ENCODE data around the gene SLC38A11. TPM values are rescaled to one million over a fixed set of nuclear protein-coding genes. Genes with fewer than 3 reads are reported as not detected.

Gene SLC38A11
- total and polyA plus RNA-seq, 7 donors: 0.46 to 4.3 (median 0.71) TPM; not detected in 1

DNA sequence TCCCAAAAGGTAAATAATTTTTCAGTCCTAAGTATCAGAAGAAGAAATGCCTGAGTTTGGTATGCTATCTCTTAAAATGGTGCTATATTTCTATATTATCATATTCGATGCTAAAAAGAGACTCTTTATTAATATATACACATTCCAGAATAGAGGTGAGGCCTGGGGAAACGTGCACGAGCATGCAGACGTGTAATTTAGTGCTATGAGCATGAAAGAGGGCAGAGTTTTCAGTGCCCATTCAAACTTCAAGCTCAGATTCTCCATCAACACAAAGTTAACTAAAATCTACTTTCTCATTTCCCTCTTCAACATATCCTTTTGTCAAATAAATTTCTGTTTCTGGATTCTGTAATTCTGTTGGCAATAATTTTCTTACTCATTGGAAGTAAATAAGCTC lies 108.0 kb downstream of the SLC38A11 start:
- DNase-seq: no peak
- no peak overlapping the region for H3K4me3 ChIP-seq
- H3K27me3 ChIP-seq: no peaks in the 10 kb centered on the region
- TF ChIP-seq EP300 (IDR thresholded peaks at IDR 0.05): no peak
- TF ChIP-seq, protein P1, sequence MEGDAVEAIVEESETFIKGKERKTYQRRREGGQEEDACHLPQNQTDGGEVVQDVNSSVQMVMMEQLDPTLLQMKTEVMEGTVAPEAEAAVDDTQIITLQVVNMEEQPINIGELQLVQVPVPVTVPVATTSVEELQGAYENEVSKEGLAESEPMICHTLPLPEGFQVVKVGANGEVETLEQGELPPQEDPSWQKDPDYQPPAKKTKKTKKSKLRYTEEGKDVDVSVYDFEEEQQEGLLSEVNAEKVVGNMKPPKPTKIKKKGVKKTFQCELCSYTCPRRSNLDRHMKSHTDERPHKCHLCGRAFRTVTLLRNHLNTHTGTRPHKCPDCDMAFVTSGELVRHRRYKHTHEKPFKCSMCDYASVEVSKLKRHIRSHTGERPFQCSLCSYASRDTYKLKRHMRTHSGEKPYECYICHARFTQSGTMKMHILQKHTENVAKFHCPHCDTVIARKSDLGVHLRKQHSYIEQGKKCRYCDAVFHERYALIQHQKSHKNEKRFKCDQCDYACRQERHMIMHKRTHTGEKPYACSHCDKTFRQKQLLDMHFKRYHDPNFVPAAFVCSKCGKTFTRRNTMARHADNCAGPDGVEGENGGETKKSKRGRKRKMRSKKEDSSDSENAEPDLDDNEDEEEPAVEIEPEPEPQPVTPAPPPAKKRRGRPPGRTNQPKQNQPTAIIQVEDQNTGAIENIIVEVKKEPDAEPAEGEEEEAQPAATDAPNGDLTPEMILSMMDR (IDR thresholded peaks at IDR 0.05): no peak
- TF ChIP-seq POLR2AphosphoS5 (IDR thresholded peaks at IDR 0.05): no peak
- no peak for TF ChIP-seq POLR2A (IDR thresholded peaks at IDR 0.05)
- no peak overlapping the region for H3K27ac ChIP-seq
- H3K36me3 ChIP-seq: no peaks in the 10 kb centered on the region
- H3K4me1 ChIP-seq: peaks cover 0 to 2% (median 2%) of the 10 kb centered on the region in 4 donors
- intact Hi-C loops (cut with DNase I): loop anchor here (10.0 kb wide), 1 partner anchor 282 kb away; no protein-coding TSS in a partner anchor
- no peaks in the 10 kb centered on the region for H3K9me3 ChIP-seq
- 83 to 88% methylated on average over 4 of the region's 4 CpGs for WGBS, 2 donors

DNA sequence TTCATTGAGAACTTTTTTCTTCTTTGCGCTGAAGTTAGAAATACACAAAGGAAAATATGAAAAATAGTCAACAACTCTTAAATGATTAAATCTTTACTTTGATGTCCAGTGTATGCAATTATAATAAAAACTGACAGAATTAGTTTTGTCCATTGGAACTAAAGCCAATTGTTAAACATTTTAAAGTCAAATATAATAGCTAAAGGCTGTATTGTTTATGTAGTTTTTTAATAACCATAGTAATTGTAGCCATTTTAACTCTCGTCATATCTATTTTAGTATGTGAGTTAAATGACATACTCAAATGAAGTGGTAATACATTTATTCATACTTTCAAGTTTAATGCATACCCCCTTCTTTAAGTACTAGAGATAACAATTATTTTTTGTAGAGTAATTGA lies 109.0 kb downstream of the SLC38A11 start:
- Histone ChIP-seq H3K9me3 (no peaks in the 10 kb centered on the region), H3K27ac (no peak overlapping the region), H3K4me3 (no peak overlapping the region), H3K4me1 (peaks cover 0 to 5% (median 4%) of the 10 kb centered on the region in 4 donors), H3K27me3 (no peaks in the 10 kb centered on the region), H3K36me3 (no peaks in the 10 kb centered on the region)
- intact Hi-C loops (cut with DNase I): loop anchor here (10.0 kb wide), 1 partner anchor 281 kb away; no protein-coding TSS in a partner anchor
- no peak for TF ChIP-seq EP300 (IDR thresholded peaks at IDR 0.05)
- no peak for TF ChIP-seq POLR2AphosphoS5 (IDR thresholded peaks at IDR 0.05)
- TF ChIP-seq, protein P1 (IDR thresholded peaks at IDR 0.05): no peak
- TF ChIP-seq POLR2A (IDR thresholded peaks at IDR 0.05): no peak
- DNase-seq: no peak
- WGBS, 2 donors: 72 to 93% methylated on average over 2 of the region's 2 CpGs

Small RNA genes within 50 kb of the gene (small RNA-seq; reads per million reads assigned to genes)
- 0 reads per million in 3 donors for gene RNA5SP110
- 0 to 0.15 (median 0) reads per million in 3 donors for gene RNA5SP111

Other genes with a start within 250 kb of the SLC38A11 start
- 10 to 100 TPM; 17.6 to 22.4 (median 20.5) TPM for gene COBLL1, start 113.7 kb downstream of the SLC38A11 start, total RNA-seq
- 1 to 10 TPM; 3.9 to 9.0 (median 7.1) TPM for gene COBLL1, start 113.7 kb downstream of the SLC38A11 start, polyA plus RNA-seq
- 1 to 10 TPM; 2.0 to 4.3 (median 2.9) TPM for gene SCN3A, start 248.5 kb upstream of the SLC38A11 start, total RNA-seq
- gene SCN3A, start 248.5 kb upstream of the SLC38A11 start, polyA plus RNA-seq: under 1 TPM in 1 of 3 donors, not detected in 2; 0.87 TPM